Measurements from ENCODE around the gene MIA2.
"Not testable (repeated sequence)": the region's sequence is repeated elsewhere in the genome, so short reads cannot be mapped to it uniquely, and the experiment has no call there.

The MIA2 gene

DNA sequence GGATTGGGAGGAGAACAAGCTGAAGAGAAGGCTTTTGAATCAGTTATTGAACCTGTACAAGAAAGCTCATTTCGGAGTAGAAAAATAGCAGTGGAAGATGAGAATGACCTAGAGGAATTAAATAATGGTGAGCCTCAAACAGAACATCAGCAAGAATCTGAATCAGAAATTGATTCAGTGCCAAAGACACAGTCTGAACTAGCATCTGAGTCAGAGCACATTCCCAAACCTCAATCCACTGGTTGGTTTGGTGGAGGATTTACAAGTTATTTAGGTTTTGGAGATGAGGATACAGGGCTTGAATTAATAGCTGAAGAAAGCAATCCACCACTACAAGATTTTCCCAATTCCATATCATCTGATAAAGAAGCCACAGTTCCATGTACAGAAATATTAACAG, 13.5 kb downstream of the MIA2 start:
- no peaks in the 10 kb centered on the region for H3K4me1 ChIP-seq (ENCODE audit: low read depth, poor library complexity, severe bottlenecking)
- H3K4me3 ChIP-seq (IDR thresholded peaks at IDR 0.05; ENCODE audit: insufficient read depth, low read depth, low read length): no peak overlapping the region
- TF ChIP-seq, protein P1, sequence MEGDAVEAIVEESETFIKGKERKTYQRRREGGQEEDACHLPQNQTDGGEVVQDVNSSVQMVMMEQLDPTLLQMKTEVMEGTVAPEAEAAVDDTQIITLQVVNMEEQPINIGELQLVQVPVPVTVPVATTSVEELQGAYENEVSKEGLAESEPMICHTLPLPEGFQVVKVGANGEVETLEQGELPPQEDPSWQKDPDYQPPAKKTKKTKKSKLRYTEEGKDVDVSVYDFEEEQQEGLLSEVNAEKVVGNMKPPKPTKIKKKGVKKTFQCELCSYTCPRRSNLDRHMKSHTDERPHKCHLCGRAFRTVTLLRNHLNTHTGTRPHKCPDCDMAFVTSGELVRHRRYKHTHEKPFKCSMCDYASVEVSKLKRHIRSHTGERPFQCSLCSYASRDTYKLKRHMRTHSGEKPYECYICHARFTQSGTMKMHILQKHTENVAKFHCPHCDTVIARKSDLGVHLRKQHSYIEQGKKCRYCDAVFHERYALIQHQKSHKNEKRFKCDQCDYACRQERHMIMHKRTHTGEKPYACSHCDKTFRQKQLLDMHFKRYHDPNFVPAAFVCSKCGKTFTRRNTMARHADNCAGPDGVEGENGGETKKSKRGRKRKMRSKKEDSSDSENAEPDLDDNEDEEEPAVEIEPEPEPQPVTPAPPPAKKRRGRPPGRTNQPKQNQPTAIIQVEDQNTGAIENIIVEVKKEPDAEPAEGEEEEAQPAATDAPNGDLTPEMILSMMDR (conservative IDR thresholded peaks at IDR 0.05; ENCODE audit: low read depth, low read length): no peak
- no peak overlapping the region for H3K9ac ChIP-seq
- no peak overlapping the region for H2AFZ ChIP-seq (ENCODE audit: low read depth)
- no peak overlapping the region for H3K27ac ChIP-seq
- H4K20me1 ChIP-seq (ENCODE audit: insufficient read depth): no peaks in the 10 kb centered on the region
- no peak overlapping the region for H3K4me2 ChIP-seq
- H3K27me3 ChIP-seq (ENCODE audit: insufficient read depth, low read depth): no peaks in the 10 kb centered on the region
- H3K79me2 ChIP-seq (ENCODE audit: insufficient read depth, low read depth): no peaks in the 10 kb centered on the region
- no peaks in the 10 kb centered on the region for H3K36me3 ChIP-seq (ENCODE audit: insufficient read depth)

GRCh38 chr14:39251547-39251946, 17.8 kb downstream of the MIA2 start:
- Histone ChIP-seq H3K4me2 (no peak overlapping the region), H3K4me1 (ENCODE audit: low read depth, poor library complexity, severe bottlenecking) (no peaks in the 10 kb centered on the region), H3K27me3 (ENCODE audit: insufficient read depth, low read depth) (no peaks in the 10 kb centered on the region), H3K9ac (no peak overlapping the region), H2AFZ (ENCODE audit: low read depth) (no peak overlapping the region), H3K4me3 (IDR thresholded peaks at IDR 0.05; ENCODE audit: insufficient read depth, low read depth, low read length) (no peak overlapping the region), H3K36me3 (ENCODE audit: insufficient read depth) (no peaks in the 10 kb centered on the region), H3K27ac (no peak overlapping the region), H3K79me2 (ENCODE audit: insufficient read depth, low read depth) (no peaks in the 10 kb centered on the region), H4K20me1 (ENCODE audit: insufficient read depth) (no peaks in the 10 kb centered on the region)
- TF ChIP-seq, protein P1 (conservative IDR thresholded peaks at IDR 0.05; ENCODE audit: low read depth, low read length): no peak

DNA sequence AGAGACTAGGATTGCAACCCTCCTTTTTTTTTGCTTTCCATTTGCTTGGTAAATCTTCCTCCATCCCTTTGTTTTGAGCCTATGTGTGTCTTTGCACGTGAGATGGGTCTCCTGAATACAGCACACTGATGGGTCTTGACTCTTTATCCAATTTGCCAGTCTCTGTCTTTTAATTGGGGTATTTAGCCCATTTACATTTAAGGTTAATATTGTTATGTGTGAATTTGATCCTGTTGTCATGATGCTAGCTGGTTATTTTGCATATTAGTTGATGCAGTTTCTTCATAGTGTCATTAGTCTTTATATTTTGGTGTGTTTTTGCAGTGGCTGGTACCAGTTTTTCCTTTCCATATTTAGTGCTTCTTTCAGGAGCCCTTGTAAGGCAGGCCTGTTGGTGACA, 23.7 kb downstream of the MIA2 start:
- not testable (repeated sequence) for H3K9ac ChIP-seq; H3K79me2 ChIP-seq (ENCODE audit: insufficient read depth, low read depth); H3K4me3 ChIP-seq (IDR thresholded peaks at IDR 0.05; ENCODE audit: insufficient read depth, low read depth, low read length)

GRCh38 chr14:39258782-39259545, 25.2 kb downstream of the MIA2 start:
- H3K27me3 ChIP-seq (ENCODE audit: insufficient read depth, low read depth): no peaks in the 10 kb centered on the region
- TF ChIP-seq, protein P1 (conservative IDR thresholded peaks at IDR 0.05; ENCODE audit: low read depth, low read length): no peak
- no peaks in the 10 kb centered on the region for H3K36me3 ChIP-seq (ENCODE audit: insufficient read depth)

More for the DNA sequence above, 23.7 kb downstream of the MIA2 start:
- not testable (repeated sequence) for H4K20me1 ChIP-seq (ENCODE audit: insufficient read depth); H3K4me2 ChIP-seq; H3K27ac ChIP-seq; H3K36me3 ChIP-seq (ENCODE audit: insufficient read depth); H2AFZ ChIP-seq (ENCODE audit: low read depth); H3K27me3 ChIP-seq (ENCODE audit: insufficient read depth, low read depth); H3K4me1 ChIP-seq (ENCODE audit: low read depth, poor library complexity, severe bottlenecking)

DNA sequence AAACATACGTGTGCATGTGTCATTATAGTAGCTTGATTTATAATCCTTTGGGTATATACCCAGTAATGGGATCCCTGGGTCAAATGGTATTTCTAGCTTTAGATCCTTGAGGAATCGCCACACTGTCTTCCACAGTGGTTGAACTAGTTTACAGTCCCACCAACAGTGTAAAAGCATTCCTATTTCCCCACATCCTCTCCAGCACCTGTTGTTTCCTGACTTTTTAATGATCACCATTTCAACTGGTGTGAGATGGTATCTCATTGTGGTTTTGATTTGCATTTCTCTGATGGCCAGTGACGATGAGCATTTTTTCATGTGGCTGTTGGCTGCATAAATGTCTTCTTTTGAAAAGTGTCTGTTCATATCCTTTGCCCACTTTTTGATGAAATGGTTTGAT, 26.4 kb downstream of the MIA2 start:
- not testable (repeated sequence) for H3K27me3 ChIP-seq (ENCODE audit: insufficient read depth, low read depth); H3K4me1 ChIP-seq (ENCODE audit: low read depth, poor library complexity, severe bottlenecking); H3K36me3 ChIP-seq (ENCODE audit: insufficient read depth); H3K9ac ChIP-seq; H3K4me3 ChIP-seq (IDR thresholded peaks at IDR 0.05; ENCODE audit: insufficient read depth, low read depth, low read length); H3K4me2 ChIP-seq; H3K79me2 ChIP-seq (ENCODE audit: insufficient read depth, low read depth); H4K20me1 ChIP-seq (ENCODE audit: insufficient read depth); H2AFZ ChIP-seq (ENCODE audit: low read depth); H3K27ac ChIP-seq

More at GRCh38 chr14:39258782-39259545, 25.2 kb downstream of the MIA2 start:
- Histone ChIP-seq H4K20me1 (ENCODE audit: insufficient read depth) (no peaks in the 10 kb centered on the region), H3K4me1 (ENCODE audit: low read depth, poor library complexity, severe bottlenecking) (no peaks in the 10 kb centered on the region), H3K9ac (no peak overlapping the region), H2AFZ (ENCODE audit: low read depth) (no peak overlapping the region), H3K4me3 (IDR thresholded peaks at IDR 0.05; ENCODE audit: insufficient read depth, low read depth, low read length) (no peak overlapping the region), H3K27ac (no peak overlapping the region), H3K79me2 (ENCODE audit: insufficient read depth, low read depth) (no peaks in the 10 kb centered on the region), H3K4me2 (no peak overlapping the region)

DNA sequence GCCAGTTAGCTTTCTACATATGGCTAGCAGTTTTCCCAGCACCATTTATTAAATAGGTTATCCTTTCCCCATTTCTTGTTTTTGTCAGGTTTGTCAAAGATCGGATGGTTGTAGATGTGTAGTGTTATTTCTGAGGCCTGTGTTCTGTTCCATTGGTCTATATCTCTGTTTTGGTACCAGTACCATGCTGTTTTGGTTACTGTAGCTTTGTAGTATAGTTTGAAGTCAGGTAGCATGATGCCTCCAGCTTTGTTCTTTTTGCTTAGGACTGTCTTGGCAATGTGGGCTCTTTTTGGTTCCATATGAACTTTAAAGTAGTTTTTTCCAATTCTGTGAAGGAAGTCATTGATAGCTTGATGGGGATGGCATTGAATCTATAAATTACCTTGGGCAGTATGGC, 28.5 kb downstream of the MIA2 start:
- not testable (repeated sequence) for H2AFZ ChIP-seq (ENCODE audit: low read depth); H3K79me2 ChIP-seq (ENCODE audit: insufficient read depth, low read depth); H4K20me1 ChIP-seq (ENCODE audit: insufficient read depth); H3K27me3 ChIP-seq (ENCODE audit: insufficient read depth, low read depth); H3K36me3 ChIP-seq (ENCODE audit: insufficient read depth); H3K4me2 ChIP-seq; H3K4me3 ChIP-seq (IDR thresholded peaks at IDR 0.05; ENCODE audit: insufficient read depth, low read depth, low read length); H3K27ac ChIP-seq; H3K9ac ChIP-seq
- H3K4me1 ChIP-seq (ENCODE audit: low read depth, poor library complexity, severe bottlenecking): peaks cover 16% of the 10 kb centered on the region
